ENCODE results near the gene RTL5. TPM values are rescaled to one million over a fixed set of nuclear protein-coding genes. Genes with fewer than 3 reads are reported as not detected.

The RTL5 gene
- total RNA-seq, 1 experiment from 2014 or later = 2.5 TPM

DNA sequence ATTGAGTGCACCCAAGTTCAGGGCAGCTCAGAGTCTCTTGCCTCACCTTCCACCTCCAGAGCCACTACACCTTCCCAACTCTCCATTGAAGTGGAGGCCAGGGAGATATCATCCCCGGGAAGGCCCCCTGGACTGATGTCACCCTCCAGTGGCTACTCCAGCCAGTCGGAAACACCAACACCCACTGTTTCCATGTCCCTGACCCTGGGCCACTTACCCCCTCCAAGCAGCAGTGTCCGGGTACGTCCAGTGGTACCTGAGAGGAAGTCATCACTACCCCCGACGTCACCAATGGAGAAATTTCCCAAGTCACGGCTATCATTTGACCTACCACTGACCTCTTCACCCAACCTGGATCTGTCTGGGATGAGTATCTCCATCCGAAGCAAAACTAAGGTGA, 7.8 kb upstream of the RTL5 start:
- H3K4me1 ChIP-seq (ENCODE audit: control insufficient read depth in 1 of 2, insufficient read depth in 2 of 2, low read length in 2 of 2) = no peaks in the 10 kb centered on the region
- no peak overlapping the region for H2AFZ ChIP-seq (ENCODE audit: low read depth, low read length, poor library complexity, severe bottlenecking)
- no peaks in the 10 kb centered on the region for H3K27me3 ChIP-seq (ENCODE audit: insufficient read depth, low read length)
- BruUV-seq (replicated peaks) = no TSS peak
- ATAC-seq (no peak), DNase-seq (ENCODE audit: low read depth, low spot score) (no peak)
- intact Hi-C loops (cut with micrococcal nuclease) = no loop called here
- H4K20me1 ChIP-seq (ENCODE audit: insufficient read depth) = no peaks in the 10 kb centered on the region
- TF ChIP-seq FOSL1 (IDR thresholded peaks at IDR 0.05; ENCODE audit: low read depth) (no peak), ZNF274 (IDR thresholded peaks at IDR 0.05; ENCODE audit: low read depth, low read length) (no peak), TCF7L2 (IDR thresholded peaks at IDR 0.05; ENCODE audit: borderline replicate concordance, extremely low read depth, insufficient read depth, insufficient read length) (no peak), SP1 (IDR thresholded peaks at IDR 0.05; ENCODE audit: low read depth) (no peak), REST (IDR thresholded peaks at IDR 0.05; ENCODE audit: low read depth) (no peak), EZH2phosphoT487 (IDR thresholded peaks at IDR 0.05; ENCODE audit: borderline replicate concordance) (no peak), POLR2A (IDR thresholded peaks at IDR 0.05; ENCODE audit: borderline replicate concordance, extremely low read depth, insufficient read depth, insufficient read length) (no peak), CBX3 (IDR thresholded peaks at IDR 0.05; ENCODE audit: low read depth) (no peak), POLR2AphosphoS5 (IDR thresholded peaks at IDR 0.05; ENCODE audit: low read depth, low read length) (no peak)
- ChIA-PET POLR2A (no interaction called here), CTCF (no interaction called here), RAD21 (ENCODE audit: low non-redundant PET in 1 of 2, low total read pairs in 2 of 2, uncharacterized antibody in 2 of 2, unreplicated experiment in 2 of 2) (no interaction called here)
- H3K4me3 ChIP-seq (replicated peaks in 1 of 2; ENCODE audit: low read depth in 1 of 2, low read length in 2 of 2) = no peak overlapping the region
- H3K9me3 ChIP-seq (ENCODE audit: control insufficient read depth in 1 of 2, insufficient read depth in 1 of 2, low read depth in 1 of 2, low read length in 2 of 2) = no peaks in the 10 kb centered on the region
- H3K4me2 ChIP-seq (ENCODE audit: low read length) = no peak overlapping the region
- H3K79me2 ChIP-seq (ENCODE audit: insufficient read depth, low read length) = no peaks in the 10 kb centered on the region
- H3K27ac ChIP-seq (ENCODE audit: low read depth, low read length) = no peak overlapping the region
- H3K9me2 ChIP-seq (ENCODE audit: insufficient read depth) = no peaks in the 10 kb centered on the region
- no peaks in the 10 kb centered on the region for H3K36me3 ChIP-seq (ENCODE audit: control insufficient read depth in 1 of 2, insufficient read depth in 2 of 2, low read length in 2 of 2)
- no peak overlapping the region for H3K9ac ChIP-seq (ENCODE audit: low read length)

All from HCT116 (cell line).